Prostate gland (tissue), 2 donors: ENCODE data around the gene RASSF1. TPM values are rescaled to one million over a fixed set of nuclear protein-coding genes. Genes with fewer than 3 reads are reported as not detected.

Experiments used
- total RNA-seq, 2 donors: library from RNA; depleted of rRNA; stranded (reverse); fragments of >200 nt; gene quantifications; one replicate each; pipeline ENCODE4 v1.1.0, GENCODE V29; 2016

The RASSF1 gene
- total RNA-seq, 2 donors from 2014 or later: 23.8 to 36.6 TPM

Other genes starting within 250 kb of the RASSF1 start
- 10 to 100 TPM; 43.3 to 71.8 TPM for gene SEMA3F, start 185.5 kb downstream of the RASSF1 start, total RNA-seq
- not detected for gene GNAT1, start 149.2 kb downstream of the RASSF1 start, total RNA-seq
- 1 to 10 TPM in 1 of 2 donors, under 1 TPM in 1; 0.41 to 4.0 TPM for gene SLC38A3, start 135.6 kb downstream of the RASSF1 start, total RNA-seq
- 100 to 1,000 TPM; 118 to 301 TPM for gene GNAI2, start 104.6 kb downstream of the RASSF1 start, total RNA-seq
- 10 to 100 TPM in 1 of 2 donors, 1 to 10 TPM in 1; 8.7 to 32.0 TPM for gene SEMA3B, start 71.7 kb downstream of the RASSF1 start, total RNA-seq
- gene LSMEM2, start 61.7 kb downstream of the RASSF1 start, total RNA-seq: not detected
- gene IFRD2, start 48.4 kb downstream of the RASSF1 start, total RNA-seq: 10 to 100 TPM; 93.0 to 99.9 TPM
- 10 to 100 TPM in 1 of 2 donors, 1 to 10 TPM in 1; 4.1 to 10.7 TPM for gene HYAL3, start 41.4 kb downstream of the RASSF1 start, total RNA-seq
- gene NAA80, start 41.4 kb downstream of the RASSF1 start, total RNA-seq: 10 to 100 TPM; 15.8 to 28.0 TPM
- 1 to 10 TPM; 2.0 TPM for gene HYAL1, start 37.3 kb downstream of the RASSF1 start, total RNA-seq
- gene HYAL2, start 18.1 kb downstream of the RASSF1 start, total RNA-seq: 100 to 1,000 TPM in 1 of 2 donors, 10 to 100 TPM in 1; 76.1 to 131 TPM
- gene TUSC2, start 12.6 kb downstream of the RASSF1 start, total RNA-seq: 100 to 1,000 TPM in 1 of 2 donors, 10 to 100 TPM in 1; 31.9 to 121 TPM
- 10 to 100 TPM in 1 of 2 donors, 1 to 10 TPM in 1; 1.6 to 41.9 TPM for gene ZMYND10, start 4.9 kb upstream of the RASSF1 start, total RNA-seq
- gene NPRL2, start 9.9 kb upstream of the RASSF1 start, total RNA-seq: 10 to 100 TPM; 22.8 to 32.1 TPM
- gene CYB561D2, start 10.0 kb upstream of the RASSF1 start, total RNA-seq: 10 to 100 TPM; 33.2 to 39.9 TPM
- gene TMEM115, start 18.7 kb upstream of the RASSF1 start, total RNA-seq: 10 to 100 TPM; 73.0 to 76.7 TPM
- gene CACNA2D2, start 162.8 kb upstream of the RASSF1 start, total RNA-seq: 1 to 10 TPM; 5.6 to 9.1 TPM
- 10 to 100 TPM in 1 of 2 donors, 1 to 10 TPM in 1; 7.5 to 11.0 TPM for gene C3orf18, start 226.9 kb upstream of the RASSF1 start, total RNA-seq
- 10 to 100 TPM in 1 of 2 donors, 1 to 10 TPM in 1; 8.5 to 17.1 TPM for gene HEMK1, start 228.7 kb upstream of the RASSF1 start, total RNA-seq